Osteocyte (in vitro differentiated cells): ENCODE results near the gene HCAR1. TPM values are rescaled to one million over a fixed set of nuclear protein-coding genes. Genes with fewer than 3 reads are reported as not detected.

Source experiments
- DNase-seq: peaks from one replicate; pipeline ENCODE4 v3.0.0; 2021; ENCODE audit warnings: mixed read lengths; ENCODE audit not compliant: unreplicated experiment; ENCODE audit errors: extremely low spot score
- H3K27ac Mint-ChIP-seq: one replicate; pipeline ENCODE4 v1.8.0; 2021; ENCODE audit warnings: mild to moderate bottlenecking, mixed read lengths; ENCODE audit not compliant: unreplicated experiment
- H3K27me3 Mint-ChIP-seq: one replicate; pipeline ENCODE4 v1.8.0; 2021; ENCODE audit warnings: mixed read lengths; ENCODE audit not compliant: unreplicated experiment
- H3K36me3 Mint-ChIP-seq: one replicate; pipeline ENCODE4 v1.8.0; 2021; ENCODE audit warnings: mixed read lengths; ENCODE audit not compliant: unreplicated experiment
- H3K4me1 Mint-ChIP-seq: one replicate; pipeline ENCODE4 v1.8.0; 2021; ENCODE audit warnings: mixed read lengths; ENCODE audit not compliant: unreplicated experiment
- H3K4me3 Mint-ChIP-seq: one replicate; pipeline ENCODE4 v1.8.0; 2021; ENCODE audit warnings: mild to moderate bottlenecking, moderate library complexity, mixed read lengths; ENCODE audit not compliant: unreplicated experiment
- H3K9me3 Mint-ChIP-seq: one replicate; pipeline ENCODE4 v1.8.0; 2021; ENCODE audit warnings: mixed read lengths; ENCODE audit not compliant: unreplicated experiment
- total RNA-seq: library from RNA; stranded (reverse); gene quantifications from 2 replicates; pipeline ENCODE4 v1.2.1, GENCODE V29; 2021
- TF ChIP-seq, protein P1 (sequence below): fragments of 200-600 bp; sonication (generic); IDR thresholded peaks from 2 replicates; pipeline ENCODE4 v1.5.0; 2021; ENCODE audit warnings: antibody characterized with exemption, mild to moderate bottlenecking, moderate library complexity

HCAR1 gene
- total RNA-seq, 1 donor from 2014 or later = 0.21 TPM

DNA sequence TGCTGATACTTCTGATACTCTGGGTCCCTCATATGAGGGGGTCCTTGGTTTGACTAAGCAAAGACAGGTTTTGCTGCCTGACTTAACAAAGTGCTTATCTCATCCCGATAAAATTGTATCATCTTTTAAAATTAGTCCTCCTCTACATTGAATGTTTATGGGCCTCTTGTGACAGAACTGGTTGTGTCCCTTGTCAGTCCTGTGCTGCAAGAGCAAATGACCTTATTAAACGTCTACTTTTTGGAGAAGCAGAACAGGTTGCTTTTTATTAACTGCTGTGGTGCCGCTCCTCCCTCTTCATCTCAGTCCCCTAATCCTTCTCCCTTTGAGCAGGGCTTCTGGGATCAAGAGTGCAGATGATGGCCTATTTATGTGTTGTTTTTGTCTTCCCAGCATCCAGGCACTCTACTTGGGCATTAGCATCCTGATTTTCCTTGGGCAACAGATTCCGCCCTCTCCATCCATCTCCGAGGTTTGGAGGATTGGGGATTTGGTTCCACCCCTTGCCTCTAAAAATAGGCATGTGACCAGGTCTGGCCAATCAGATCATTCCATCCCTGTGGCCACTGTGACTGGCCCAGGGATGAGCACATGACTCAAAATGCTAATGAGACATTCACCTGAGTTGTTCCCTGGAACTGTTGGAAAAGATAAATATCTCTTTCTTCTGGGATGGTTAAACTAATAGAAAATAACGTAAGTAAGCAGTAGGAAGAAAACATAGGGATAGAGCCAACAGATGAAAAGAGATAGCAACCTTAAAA lies 19.1 kb upstream of the HCAR1 start:
- peaks cover 22% of the 10 kb centered on the region for H3K4me1 Mint-ChIP-seq
- no peak overlapping the region for H3K4me3 Mint-ChIP-seq
- no peak overlapping the region for H3K27ac Mint-ChIP-seq
- DNase-seq = no peak
- TF ChIP-seq, protein P1, sequence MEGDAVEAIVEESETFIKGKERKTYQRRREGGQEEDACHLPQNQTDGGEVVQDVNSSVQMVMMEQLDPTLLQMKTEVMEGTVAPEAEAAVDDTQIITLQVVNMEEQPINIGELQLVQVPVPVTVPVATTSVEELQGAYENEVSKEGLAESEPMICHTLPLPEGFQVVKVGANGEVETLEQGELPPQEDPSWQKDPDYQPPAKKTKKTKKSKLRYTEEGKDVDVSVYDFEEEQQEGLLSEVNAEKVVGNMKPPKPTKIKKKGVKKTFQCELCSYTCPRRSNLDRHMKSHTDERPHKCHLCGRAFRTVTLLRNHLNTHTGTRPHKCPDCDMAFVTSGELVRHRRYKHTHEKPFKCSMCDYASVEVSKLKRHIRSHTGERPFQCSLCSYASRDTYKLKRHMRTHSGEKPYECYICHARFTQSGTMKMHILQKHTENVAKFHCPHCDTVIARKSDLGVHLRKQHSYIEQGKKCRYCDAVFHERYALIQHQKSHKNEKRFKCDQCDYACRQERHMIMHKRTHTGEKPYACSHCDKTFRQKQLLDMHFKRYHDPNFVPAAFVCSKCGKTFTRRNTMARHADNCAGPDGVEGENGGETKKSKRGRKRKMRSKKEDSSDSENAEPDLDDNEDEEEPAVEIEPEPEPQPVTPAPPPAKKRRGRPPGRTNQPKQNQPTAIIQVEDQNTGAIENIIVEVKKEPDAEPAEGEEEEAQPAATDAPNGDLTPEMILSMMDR = no peak
- H3K27me3 Mint-ChIP-seq = no peaks in the 10 kb centered on the region
- peaks cover 8% of the 10 kb centered on the region for H3K36me3 Mint-ChIP-seq
- no peaks in the 10 kb centered on the region for H3K9me3 Mint-ChIP-seq

DNA sequence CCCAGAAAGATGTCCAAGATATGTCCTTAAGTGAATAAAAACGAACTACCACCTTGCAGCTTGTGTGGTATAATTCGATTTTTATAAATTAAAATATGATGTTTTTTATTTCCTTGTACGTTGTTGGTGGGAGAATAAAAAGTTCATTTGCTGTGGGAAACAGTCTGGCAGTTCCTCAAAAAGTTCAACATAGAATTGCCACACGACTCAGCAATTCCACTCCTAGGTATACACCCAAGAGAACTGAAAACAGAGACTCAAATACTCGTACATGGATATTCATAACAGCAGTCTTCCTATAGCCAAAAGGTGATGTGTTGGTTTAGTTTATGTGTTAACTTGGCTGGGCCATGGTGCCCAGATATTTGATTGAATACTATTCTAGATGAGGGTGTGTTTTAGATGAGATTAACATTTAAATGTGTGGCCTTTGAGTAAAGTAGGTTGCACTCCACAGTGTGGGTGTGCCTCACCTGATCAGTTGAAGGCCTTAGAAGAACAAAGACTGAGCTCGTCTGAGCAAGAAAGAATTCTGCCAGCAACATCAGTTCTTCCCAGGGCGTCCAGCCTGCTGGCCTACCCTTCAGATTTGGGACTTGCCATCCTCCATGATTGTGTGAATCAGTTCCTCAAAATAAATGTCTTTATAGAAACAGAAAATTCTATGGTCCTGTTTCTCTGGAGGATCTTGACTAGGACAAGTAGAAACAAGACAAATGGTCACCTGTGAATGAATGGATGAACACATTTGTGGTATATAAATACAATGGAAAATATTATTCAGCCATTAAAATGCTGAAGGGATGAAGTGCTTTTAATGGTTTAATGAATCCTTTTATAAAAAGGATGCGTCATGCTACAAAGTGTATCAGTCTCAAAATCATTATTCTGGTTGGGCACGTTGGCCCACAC lies 16.8 kb upstream of the HCAR1 start:
- H3K36me3 Mint-ChIP-seq = no peaks in the 10 kb centered on the region
- H3K4me3 Mint-ChIP-seq = no peak overlapping the region
- H3K4me1 Mint-ChIP-seq = peaks cover 8% of the 10 kb centered on the region
- H3K9me3 Mint-ChIP-seq = no peaks in the 10 kb centered on the region
- no peak for DNase-seq
- no peak overlapping the region for H3K27ac Mint-ChIP-seq
- no peaks in the 10 kb centered on the region for H3K27me3 Mint-ChIP-seq
- TF ChIP-seq, protein P1 = no peak

DNA sequence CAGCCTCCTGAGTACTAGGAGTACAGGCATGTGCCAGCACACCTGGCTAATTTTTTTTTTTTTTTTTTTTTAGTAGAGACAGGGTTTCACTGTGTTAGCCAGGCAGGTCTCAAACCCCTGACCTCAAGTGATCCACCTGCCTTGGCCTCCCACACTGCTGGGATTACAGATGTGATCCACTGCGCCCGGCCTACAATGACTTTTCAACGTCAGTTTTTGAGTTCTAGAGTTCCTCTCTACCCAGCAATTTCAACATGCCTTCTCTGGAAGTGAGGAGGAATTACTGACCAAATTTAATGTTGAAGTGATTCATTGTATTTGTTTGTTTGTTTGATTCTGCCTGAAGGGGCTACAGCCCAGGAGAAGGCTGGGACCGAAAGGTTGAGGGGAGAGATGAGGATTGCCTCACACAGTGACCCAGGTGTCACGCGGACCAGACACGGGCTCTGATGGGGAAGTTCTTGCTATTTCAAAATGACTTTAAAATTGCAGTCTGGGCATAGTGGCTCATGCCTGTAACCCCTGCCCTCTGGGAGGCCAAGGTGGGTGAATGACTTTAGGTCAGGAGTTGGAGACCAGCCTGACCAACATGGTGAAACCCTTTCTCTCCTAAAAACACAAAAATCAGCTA lies 13.4 kb upstream of the HCAR1 start:
- TF ChIP-seq, protein P1 = no peak
- H3K36me3 Mint-ChIP-seq = no peaks in the 10 kb centered on the region
- no peak for DNase-seq
- H3K4me1 Mint-ChIP-seq = no peaks in the 10 kb centered on the region
- H3K4me3 Mint-ChIP-seq = no peak overlapping the region
- H3K27ac Mint-ChIP-seq = no peak overlapping the region
- H3K9me3 Mint-ChIP-seq = no peaks in the 10 kb centered on the region
- H3K27me3 Mint-ChIP-seq = no peaks in the 10 kb centered on the region

DNA sequence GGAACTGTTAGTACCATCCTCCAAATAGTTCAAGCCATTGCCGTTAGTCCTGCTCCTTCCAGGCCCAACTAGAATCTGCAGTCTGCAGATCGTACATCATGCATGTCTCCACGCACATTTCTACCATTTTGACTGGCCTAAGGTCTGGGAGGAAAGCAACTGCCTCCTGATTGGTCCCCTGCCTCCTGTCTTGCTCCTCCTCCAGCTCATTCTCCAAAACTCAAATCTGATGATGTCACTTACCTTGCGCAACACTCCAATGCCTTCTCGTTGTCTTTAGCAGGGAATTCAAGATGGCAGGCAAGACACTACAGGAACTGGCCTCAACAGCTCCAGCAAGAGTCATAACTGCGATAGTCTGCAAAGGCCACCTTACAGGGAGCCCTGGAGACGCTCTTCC lies 9.7 kb upstream of the HCAR1 start:
- H3K4me1 Mint-ChIP-seq = no peaks in the 10 kb centered on the region
- TF ChIP-seq, protein P1 = no peak
- no peaks in the 10 kb centered on the region for H3K36me3 Mint-ChIP-seq
- H3K27ac Mint-ChIP-seq = no peak overlapping the region
- H3K4me3 Mint-ChIP-seq = no peak overlapping the region
- no peak for DNase-seq
- no peaks in the 10 kb centered on the region for H3K27me3 Mint-ChIP-seq
- H3K9me3 Mint-ChIP-seq = no peaks in the 10 kb centered on the region
